NCI-H2107 treated with DMSO at 0.1 percent for 48 hours (cell line): ENCODE data around the gene VTI1A.

Experiments used
- DNase-seq: peaks from one replicate; lab custom pipeline; 2025; ENCODE audit not compliant: unreplicated experiment; lab: John Stamatoyannopoulos, UW

The VTI1A gene

DNA sequence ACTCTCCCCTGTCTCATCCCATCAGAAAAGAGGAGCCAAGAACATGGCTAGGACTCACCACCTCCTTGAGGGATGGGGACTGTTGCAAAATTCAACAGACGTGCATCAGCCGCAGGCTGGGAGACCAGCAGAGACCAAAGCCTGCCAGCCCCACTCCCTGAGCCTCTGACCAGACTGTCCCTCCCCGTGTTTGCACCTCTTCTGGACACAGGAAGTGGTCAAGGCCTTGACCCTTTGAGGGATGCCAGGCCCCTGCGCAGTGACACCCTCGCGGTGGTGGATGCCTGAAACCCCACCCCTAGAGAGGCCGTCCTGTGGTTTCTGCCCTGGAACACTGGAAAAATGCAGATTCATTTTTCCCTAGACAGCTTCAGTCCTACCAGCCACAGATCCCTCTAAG is 374.6 kb downstream of the VTI1A start:
- no peak for DNase-seq

DNA sequence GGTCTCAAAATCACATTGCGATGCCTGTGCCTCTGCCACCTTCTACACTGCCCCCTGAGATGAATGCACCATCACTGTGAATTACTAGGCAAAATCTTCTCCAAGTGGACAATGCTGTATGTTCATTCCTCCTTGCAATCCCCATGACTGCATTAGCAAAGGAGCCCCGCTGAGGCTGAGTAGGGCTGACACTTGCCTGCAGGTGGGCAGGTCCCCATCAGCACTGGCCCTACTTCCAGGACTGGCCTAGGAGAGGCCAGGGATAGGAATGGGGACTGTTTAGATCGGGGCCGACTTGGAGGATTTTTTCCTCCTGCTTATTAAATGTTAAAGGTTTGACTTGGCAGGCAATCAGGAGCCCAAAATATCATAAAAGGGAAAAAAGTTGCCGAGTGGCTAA is 376.0 kb downstream of the VTI1A start:
- DNase-seq, result no peak

DNA sequence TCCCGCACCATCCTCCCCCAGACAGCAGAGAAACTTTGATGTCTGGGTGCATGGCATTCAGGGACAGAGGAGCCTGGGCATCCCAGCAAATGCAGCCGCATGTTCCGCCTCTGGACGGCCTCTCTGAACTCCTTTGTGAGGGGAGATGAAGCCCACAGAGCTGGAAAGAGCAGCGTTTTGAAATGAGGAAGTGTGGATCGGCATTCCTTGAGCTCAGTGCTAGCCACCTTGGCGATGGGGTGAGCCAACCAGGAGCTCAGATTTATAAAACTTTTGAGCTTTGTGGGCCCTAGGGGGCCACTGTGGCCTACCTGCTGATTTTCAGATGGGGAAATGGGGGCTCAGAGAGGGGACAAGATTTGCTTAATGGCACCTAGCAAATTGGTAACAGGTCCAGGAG is 376.6 kb downstream of the VTI1A start:
- no peak for DNase-seq

DNA sequence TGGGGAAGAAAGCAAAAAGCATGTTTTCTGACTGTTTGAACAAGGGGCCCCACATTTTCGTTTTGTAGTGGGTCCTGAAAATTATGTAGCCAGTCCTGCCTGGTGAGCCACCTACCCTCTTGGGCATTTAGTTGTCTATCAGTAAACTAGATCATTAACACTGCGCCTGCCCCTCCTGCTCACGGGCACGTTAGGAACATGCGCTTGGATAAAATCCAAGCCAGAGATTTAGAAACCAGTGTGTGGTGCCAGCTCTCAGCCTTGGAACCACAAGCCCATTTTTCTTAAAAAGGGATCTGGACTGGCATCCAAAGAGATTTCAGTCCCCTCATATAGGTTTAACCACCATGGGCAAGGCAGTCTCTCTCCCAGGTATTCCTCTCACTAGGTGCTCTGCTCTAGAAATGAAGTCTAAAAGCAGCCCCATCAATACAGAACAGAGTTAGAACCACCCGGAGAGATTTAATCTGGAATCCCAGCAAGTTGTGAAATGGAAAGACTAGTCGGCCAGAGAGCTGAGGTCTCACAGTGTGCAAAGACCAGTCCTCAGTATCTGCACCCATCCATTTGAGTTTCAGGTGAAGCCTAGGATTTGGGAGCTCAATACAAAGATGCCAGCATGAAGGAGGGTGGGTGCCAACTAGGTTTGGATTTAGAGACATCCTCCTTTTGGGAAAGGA is 379.1 kb downstream of the VTI1A start:
- DNase-seq, result no peak

DNA sequence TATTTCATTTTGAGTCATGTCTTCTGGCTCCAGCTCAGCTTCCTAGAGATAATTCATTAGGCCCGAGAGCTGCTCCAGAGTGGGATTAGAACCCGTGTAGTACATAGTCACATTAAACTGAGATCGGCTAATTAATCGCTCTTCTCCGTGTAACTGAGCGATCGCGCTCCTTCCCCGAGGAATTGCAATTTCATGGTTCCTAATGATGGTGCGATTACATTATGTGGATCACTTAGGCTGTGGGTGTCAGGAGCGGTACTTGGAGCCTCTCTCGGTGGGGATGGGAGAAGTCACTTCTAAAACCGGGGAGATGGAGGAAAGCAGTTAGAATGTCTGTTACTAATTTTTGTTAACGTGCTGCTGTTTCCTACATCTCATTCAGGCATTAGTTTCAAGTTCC is 380.1 kb downstream of the VTI1A start:
- DNase-seq, result no peak

DNA sequence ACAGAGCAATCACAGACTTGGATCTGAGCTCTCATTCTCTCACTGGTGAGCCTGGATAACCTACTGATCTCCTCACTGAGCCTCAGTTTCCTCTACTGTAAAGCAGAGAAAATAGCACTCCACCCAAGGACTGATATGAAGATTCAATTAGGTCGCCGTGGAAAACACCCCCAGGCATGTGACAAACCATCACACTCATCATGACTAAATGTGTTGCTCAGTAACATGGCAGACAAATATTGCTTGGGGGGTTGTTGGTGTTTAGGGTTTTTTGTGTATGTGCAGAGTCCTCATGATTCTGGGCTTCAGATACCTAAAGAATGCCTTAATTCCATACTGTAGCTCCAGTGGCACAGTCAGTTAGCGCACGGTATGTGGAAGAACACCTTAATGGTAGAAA is 380.9 kb downstream of the VTI1A start:
- DNase-seq, result no peak

DNA sequence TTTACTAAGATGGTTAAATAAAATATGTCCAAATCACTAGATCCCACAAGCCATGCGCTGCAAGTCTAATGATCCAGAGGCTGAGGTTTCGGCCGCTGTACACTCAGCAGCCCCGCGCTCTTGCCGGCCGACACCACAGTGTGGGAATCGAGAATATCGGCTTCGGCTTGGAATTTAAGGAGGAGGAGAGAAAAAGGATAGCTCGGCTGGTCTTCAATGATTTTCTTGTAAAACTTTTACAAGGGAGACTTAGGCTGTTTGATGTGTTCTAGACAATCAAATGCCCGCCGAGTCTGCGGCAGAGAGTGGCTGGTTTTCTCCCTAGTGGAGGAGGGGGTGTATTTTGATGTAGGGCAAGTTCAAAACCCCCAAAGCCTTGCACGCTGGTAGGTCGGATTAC is 384.8 kb downstream of the VTI1A start:
- no peak for DNase-seq

DNA sequence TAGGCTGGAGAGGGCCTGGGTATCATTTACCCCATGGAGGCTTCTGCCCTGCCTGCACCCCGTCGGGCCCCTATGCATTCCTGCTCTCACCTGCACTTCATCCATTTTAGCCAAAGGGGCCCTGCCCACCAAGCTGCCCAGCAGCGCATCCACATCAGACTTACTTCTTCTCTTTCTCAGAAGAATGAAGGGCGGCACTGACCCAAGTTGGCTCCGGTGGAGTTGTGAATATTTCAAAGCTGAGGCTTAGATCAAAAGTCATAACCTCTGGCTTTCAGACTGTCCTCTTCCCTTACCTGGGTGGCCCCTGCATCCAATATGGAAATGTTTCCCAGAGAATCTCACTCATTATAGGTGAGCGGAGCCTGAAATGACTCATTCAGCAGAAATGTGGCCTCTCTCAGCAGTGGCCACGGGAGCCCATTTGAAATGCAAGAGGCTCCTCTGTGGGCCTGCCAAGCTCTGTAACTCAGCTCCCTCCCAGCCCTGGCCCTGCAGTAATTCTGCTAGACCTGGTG is 385.4 kb downstream of the VTI1A start:
- no peak for DNase-seq

DNA sequence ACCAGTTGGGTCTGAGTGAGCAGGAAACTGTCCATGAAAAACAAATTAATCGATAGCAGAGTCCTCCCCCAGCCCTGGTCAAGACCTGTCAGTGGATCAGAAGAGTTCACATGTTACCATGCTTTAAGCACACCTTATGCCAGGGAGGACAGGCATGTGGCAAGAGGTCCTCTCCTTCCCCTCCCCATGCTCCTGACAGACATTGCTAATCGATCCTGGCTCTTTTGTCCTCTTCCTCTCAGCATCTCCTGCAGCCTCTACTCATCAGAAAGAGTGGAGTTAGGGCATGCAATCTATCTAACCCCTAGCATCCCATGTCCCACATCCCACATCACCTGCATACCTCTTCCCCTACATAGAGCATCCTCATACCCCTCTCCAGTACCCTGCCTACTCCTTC is 385.9 kb downstream of the VTI1A start:
- DNase-seq, result no peak

DNA sequence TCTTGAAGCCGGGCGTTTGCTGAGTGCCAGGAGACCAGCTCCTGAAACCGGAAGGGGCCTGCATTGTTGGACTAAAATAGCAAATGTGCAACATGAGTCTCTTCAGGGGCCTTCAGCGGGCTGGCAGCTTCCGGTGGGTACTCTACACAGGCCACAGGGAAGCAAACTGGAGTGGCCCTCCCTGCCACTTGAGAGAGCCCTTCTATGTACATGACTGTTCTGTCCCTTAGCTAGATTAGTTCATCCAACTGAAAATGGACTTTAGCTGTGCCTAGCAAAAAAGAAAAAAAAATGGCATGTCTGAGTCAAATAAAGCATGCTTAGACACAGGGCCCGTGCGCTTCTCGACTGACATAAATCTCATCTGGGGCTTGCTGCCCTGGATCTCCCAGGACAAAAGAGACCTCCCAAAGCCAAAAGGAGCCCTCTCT is 387.8 kb downstream of the VTI1A start:
- no peak for DNase-seq

DNA sequence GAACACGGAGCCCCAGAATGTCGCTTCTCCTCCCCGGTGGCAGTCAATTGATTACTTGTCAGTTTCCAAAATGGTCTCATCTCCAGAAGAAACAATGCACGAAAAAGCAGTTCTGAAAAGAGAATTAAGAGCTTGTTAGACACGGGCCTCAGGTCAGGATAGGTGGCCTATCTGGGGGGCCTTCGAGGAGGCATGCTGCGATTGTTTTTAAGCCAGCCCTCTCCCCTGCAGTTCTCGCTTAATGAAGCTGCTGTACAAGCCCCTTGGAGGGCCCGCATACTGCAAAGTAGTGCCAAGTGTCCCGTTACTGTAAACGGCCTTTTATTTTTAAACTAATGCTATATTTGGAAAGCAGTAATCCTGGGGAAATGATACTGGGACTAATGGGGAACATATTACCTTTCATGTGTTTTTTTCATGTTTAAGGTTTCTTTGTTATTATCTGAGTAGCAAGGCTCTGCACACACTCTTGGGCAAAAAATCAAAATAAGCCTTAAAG is 388.3 kb downstream of the VTI1A start:
- DNase-seq, result no peak

DNA sequence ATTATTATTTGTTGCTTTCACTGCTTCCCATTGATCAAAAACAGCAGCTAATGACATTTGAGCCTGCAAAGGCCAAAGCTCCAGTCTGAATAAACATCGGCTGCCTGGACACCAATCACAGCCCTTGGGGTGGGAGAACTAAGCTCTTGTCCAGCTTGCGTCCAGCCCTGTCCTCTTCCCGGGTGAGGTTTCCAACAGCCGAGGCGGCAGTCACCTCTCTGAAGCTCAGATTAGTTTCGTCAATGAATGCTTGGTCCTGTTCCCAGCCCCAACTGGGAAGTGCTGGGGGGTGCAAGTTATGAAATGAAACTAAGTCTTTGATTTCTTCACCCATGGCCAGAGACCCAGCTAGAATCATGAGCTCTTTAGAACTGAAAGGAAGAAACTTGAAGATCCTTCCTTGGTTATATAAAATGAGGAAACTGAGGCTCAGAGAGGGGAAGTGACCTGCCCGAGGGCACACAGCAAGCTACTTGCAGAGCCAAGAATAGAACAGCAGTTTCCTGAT is 389.0 kb downstream of the VTI1A start:
- no peak for DNase-seq

DNA sequence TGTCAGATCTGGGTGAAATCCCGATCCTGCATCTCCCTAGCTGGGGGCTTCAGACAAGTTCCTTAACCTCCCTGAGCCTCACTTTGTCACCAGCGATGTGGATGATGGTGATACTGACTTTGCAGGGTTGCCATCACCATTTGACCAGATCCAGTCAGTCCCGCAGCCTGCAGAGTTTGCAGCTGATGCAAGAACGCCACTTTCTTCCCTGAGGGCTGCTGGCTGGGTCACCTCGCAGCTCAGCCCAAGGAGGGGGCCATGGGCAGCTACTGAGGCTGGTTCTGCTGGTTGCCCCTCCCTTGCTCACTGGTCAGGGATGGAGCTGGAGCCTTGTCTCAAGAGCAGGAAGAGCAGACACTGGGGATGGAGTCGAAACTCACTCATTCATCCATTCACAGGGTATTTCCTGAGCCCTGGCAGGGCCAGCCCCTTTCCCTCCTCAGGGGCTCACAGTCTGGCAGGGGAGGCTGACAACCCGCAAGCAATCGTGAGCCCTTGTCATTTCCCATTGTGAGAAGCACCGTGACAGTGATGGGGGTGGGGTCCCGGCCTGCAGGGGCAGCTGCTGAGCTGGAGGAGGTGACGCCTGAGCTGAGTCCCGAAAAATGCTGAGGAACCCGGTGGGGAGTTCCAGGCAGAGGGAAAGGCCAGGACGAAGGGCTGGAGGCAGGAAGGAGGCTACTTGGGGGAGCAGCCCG is 391.9 kb downstream of the VTI1A start:
- DNase-seq, result no peak

DNA sequence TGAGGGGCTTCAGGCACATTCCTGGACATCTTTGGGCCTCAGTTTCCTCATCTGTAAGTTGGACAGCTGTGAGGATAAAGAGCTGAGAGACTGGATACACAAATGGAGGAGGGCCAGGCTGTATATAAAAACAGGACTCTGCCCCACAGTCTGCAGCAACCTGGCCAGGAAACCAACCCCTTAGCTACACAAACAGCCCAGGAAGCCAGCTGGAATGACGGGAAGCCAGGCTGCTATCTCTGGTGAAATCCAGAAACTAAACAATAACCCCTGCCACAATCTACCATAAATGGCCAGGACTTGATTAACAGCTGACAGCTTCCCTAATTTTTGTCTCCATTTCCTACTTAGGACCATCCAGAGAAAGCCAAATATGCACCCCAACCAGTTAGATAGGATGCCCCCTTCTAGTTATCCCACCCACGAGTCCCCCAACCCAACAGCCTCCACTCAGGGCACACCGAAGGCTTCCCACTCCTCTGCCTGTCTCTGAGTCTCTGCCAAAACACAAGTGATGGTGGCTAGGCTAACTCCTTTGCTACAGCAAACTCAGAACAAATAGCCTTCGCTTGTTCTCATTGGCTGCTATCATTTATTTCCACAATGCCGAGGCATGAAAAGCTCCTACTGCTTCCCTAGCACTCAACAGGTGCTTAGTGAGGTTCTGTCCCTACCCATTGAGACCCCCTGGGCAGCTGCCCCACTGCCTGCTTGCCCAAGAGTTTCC is 393.1 kb downstream of the VTI1A start:
- DNase-seq, result no peak

DNA sequence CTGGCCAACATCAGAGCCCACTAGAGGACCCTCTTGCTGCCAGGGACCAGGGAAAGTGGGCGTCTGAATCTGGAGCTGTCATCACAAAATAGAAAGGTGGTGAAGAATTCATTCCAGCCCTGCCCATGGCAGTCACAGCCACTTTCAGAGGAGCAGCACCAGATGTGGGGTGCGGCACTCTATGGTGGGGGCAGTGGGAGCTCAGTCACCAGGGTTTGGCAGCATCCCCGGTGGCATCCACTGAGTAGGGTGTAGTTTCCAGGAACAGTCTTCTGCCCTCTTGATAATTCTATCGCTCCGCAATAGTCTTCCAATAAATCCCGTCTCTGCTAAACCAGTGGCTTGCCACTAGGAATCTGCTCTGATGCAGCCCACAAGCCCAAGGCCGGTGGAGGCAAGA is 394.5 kb downstream of the VTI1A start:
- DNase-seq, result no peak

DNA sequence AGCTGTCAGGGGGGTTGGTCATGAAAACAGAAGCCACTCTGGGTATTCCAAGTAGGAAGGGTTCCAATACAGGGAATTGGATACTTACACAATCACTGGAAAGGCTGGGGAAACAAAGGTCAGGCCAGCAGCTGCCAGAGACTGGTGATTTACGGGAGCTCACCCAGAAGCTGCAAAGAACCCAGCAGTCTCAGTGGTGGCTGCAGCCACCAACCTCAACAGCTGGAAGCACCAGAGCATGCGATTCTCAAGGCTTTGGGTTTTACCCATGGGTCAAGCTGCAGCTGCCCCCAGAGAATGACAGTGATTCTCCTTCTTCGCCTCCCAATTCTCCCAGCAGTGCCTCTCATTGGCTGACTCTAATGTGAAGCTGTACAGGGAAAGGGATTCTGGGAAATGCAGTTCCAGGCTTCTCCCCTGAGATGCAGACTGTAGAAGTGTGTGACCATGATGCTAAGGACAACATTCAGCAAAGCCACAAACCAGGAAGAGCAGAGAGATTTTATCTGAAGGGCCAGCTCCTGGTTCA is 395.9 kb downstream of the VTI1A start:
- DNase-seq, result no peak

DNA sequence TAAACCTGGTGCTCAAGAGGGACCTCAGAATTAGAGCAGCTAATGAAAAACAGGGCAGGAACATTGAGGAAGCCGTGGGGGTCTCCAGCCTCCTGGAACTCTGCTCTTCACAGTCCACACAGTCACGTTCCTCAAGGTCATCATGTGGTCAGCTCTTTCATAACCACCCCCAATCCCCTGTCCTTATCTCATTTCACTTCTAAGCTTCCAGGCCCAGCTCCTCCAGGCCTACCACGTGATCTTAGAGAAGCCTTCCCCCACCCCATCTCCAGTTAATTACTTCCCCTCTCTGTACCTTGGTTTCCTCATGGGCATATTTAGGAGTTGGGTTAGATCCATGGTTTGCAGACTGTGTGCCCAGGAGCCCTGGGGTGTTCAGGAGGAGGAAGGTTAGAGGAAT is 396.6 kb downstream of the VTI1A start:
- no peak for DNase-seq

DNA sequence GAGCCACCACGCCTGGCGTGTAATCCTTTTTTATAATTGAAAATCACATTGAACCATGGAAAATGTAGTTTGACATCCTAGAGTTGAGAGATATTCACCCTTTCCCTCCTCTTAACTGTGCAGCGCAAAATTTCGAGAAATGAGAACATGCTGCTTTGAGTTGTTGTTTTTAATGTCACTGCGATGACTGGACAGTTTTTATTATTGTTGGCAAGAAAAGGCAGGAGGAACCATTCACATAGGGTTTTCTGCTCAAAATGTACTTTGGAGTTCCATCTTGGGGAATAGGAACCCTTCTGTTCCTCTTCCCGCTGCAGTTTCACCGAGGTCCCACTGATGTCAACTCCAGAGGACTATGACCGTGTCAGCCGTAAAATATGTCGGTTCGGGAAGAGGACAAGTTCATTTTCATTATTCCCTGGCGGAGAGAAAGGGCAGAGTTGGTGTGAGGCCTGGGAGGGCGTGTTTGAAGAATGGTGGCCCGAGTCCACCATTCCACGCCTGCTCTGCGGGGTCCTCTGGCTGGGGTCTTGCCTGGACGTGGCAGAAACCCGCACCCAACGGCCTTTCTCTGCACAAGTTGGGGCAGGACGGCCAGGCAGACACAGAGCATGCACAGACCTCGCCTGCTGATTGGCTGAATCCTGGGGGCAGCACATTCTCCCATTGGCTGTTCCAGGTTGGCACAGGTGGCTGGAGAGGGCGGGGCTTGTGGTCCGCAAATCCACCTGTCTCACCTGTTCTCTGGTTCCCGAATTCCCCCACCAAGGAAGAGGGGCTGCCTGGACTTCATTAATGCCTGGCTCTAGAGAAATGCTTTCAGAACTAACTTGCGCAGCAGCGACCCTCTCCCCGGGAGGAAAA is 397.9 kb downstream of the VTI1A start:
- DNase-seq, result no peak

DNA sequence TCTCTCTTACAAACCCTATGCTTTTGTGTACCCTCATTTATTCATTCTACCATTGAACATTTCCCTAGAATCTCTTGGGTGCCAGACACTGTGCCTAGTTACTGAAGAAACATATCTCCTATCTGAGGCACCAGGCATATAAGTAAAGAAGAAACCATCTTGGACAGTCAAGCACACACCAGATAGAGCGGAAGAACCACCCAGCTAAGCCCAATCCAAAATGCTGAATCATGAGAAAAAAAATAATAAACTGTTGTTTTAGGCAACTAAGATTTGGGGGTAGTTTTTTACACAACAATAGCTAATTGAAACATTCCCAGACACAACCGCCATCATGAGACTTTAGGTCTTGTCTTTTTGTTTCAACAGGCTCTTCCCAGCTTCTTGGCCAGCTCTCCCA is 400.8 kb downstream of the VTI1A start:
- DNase-seq, result no peak

DNA sequence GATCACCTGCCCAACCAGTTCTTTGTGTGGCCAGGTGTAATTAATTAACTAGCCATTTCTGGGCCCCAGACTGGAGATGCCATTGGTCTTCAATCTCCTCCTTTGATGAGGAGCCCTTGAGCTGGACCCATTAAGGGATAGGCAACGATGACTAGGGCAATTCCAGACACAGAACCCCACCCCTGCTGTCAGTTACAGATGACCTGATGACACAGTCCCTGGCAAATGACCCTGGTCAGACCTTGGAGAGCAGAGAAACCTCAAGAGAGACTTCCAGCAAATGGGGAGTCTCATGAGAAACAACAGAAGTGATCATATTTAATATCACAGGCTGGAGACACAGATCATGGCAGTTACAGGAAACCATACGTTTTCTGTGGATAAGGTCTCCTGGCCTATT is 401.2 kb downstream of the VTI1A start:
- no peak for DNase-seq
